GM12873 (cell line): ENCODE measurements around the gene BRD1.

Experiments used
- TF ChIP-seq, protein P1 (sequence below): IDR thresholded peaks from 2 replicates; pipeline ENCODE4 v1.5.1; 2012; ENCODE audit warnings: low read depth, mild to moderate bottlenecking, moderate library complexity, low read length, control low read depth; ENCODE audit not compliant: insufficient read depth; ENCODE audit errors: missing control alignments

Gene BRD1

GRCh38 chr22:49792107-49792506 lies 35.6 kb downstream of the BRD1 start:
- TF ChIP-seq, protein P1, sequence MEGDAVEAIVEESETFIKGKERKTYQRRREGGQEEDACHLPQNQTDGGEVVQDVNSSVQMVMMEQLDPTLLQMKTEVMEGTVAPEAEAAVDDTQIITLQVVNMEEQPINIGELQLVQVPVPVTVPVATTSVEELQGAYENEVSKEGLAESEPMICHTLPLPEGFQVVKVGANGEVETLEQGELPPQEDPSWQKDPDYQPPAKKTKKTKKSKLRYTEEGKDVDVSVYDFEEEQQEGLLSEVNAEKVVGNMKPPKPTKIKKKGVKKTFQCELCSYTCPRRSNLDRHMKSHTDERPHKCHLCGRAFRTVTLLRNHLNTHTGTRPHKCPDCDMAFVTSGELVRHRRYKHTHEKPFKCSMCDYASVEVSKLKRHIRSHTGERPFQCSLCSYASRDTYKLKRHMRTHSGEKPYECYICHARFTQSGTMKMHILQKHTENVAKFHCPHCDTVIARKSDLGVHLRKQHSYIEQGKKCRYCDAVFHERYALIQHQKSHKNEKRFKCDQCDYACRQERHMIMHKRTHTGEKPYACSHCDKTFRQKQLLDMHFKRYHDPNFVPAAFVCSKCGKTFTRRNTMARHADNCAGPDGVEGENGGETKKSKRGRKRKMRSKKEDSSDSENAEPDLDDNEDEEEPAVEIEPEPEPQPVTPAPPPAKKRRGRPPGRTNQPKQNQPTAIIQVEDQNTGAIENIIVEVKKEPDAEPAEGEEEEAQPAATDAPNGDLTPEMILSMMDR: no peak

- TF ChIP-seq, protein P1: no peak
Measured at GRCh38 chr22:49791682-49792081, 36.0 kb downstream of the BRD1 start.

DNA sequence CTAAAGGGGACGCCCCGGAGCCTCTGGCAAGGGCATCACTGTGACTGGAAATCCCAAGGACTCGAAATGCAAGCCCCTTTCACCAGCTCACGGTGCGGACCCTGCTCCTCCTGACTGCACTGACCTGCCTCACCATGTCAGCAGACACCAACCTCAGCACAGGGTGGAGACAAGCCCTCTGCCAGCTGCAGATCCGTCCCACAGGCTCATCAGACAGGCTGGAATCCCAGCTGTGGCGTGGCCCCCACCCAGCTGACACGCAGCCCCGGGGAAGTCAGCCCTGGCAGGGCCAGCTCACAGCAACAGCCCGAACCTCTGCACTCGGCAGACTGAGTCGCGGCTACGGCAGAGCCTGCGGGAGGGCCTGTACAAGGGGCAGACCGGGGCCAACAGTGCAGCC lies 36.8 kb downstream of the BRD1 start:
- TF ChIP-seq, protein P1: no peak

- TF ChIP-seq, protein P1: no peak
Measured at GRCh38 chr22:49789289-49790141, 38.2 kb downstream of the BRD1 start.

GRCh38 chr22:49788504-49788903 lies 39.2 kb downstream of the BRD1 start:
- TF ChIP-seq, protein P1: no peak

DNA sequence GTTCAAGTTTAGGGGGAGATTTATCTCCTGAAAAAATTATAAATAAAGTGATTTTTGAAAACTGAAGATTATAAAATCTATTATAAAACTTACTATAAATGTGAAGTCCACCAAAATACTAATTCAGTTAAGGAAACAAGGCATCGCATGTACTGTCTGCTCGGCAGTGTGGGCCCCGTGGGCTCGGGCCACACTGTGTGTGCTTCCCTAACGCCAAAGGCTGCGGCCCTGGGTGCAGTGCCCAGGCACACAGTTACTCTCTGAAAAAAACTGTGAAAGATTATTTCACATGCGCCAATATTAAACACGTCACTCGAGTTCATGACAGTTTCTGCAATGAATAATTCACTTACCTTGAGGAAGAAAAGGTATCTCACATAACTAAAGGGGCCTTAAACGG lies 39.8 kb downstream of the BRD1 start:
- TF ChIP-seq, protein P1: no peak

DNA sequence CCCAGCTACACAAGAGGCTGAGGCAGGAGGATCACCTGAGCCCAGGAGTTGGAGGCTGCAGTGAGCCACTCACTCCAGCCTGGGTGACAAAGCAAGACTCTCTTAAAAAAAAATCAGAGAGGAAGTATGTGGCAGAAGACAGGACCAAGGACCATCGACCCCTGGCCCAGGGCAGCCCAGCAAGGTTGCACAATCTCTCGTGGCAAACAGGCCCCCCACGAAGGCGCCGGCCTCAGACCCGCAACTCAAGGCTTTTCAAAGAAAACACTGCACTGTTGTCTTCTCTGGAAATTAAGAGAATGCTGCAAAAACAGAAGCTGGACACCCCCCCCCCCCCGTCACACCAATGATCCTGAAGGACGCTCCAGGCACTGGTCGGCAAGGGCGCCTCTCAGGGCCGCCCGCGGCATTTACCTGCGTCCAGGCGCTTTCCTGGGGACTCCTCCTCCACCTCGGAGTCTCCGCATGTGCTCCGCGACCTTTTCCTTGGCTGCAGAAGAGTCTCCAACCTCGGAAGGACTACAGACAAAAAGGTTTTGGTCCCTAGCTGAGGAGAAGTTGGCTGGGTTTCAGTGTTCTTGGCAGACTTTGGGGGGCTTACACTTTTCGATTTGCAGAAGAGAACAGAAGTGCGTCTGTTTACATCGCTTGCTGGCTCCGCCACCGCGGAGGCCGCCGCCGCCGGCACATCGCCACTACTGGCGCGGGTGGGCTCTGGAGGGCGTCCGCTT lies 40.5 kb downstream of the BRD1 start:
- TF ChIP-seq, protein P1: no peak
